Lung (tissue), 12 donors: ENCODE data around the gene NTN1. TPM values are rescaled to one million over a fixed set of nuclear protein-coding genes. Genes with fewer than 3 reads are reported as not detected.
"Not testable (repeated sequence)": the region's sequence is repeated elsewhere in the genome, so short reads cannot be mapped to it uniquely, and the experiment has no call there.

ENCODE experiments used
- ATAC-seq: fragments of 200-7000 bp; cut with Tn5 transposase; one replicate; pipeline ENCODE4 v1.9.1; 2020; ENCODE audit warnings: moderate number of reproducible peaks; ENCODE audit not compliant: insufficient read depth, low FRiP score
- DNase-seq, 3 donors: peaks; one replicate each; pipeline ENCODE4 v3.0.0-alpha.2; 2013 to 2017
- H3K27ac ChIP-seq, 2 donors: one replicate each; pipeline ENCODE4 v1.5.1; 2013; ENCODE audit warnings: mild to moderate bottlenecking in 2 of 2, moderate library complexity in 2 of 2, control low read depth in 1 of 2, inconsistent platforms in 1 of 2, low read depth in 1 of 2, low read length in 1 of 2
- H3K27me3 ChIP-seq, 3 donors: one replicate each; pipeline ENCODE4 v1.5.1; 2013; ENCODE audit warnings: low read length in 2 of 3; ENCODE audit not compliant: control insufficient read depth in 3 of 3, insufficient read depth in 3 of 3
- H3K36me3 ChIP-seq, 4 donors: one replicate each; pipeline ENCODE4 v1.5.1; 2013; ENCODE audit warnings: low read length in 4 of 4, mild to moderate bottlenecking in 1 of 4, moderate library complexity in 1 of 4; ENCODE audit not compliant: control insufficient read depth in 4 of 4, insufficient read depth in 4 of 4
- H3K4me1 ChIP-seq, 5 donors: one replicate each; pipeline ENCODE4 v1.5.1; 2013; ENCODE audit warnings: low read length in 5 of 5, mild to moderate bottlenecking in 2 of 5, moderate library complexity in 1 of 5; ENCODE audit not compliant: control insufficient read depth in 5 of 5, insufficient read depth in 5 of 5
- H3K4me3 ChIP-seq: one replicate; pipeline ENCODE4 v1.5.1; 2013; ENCODE audit warnings: mild to moderate bottlenecking, control low read depth, moderate library complexity
- H3K9ac ChIP-seq, 2 donors: one replicate each; pipeline ENCODE4 v1.5.1; 2013; ENCODE audit warnings: low read length in 2 of 2, control low read depth in 1 of 2; ENCODE audit not compliant: insufficient read depth in 1 of 2
- H3K9me3 ChIP-seq, 4 donors: one replicate each; pipeline ENCODE4 v1.5.1; 2013; ENCODE audit warnings: low read length in 3 of 4, mild to moderate bottlenecking in 1 of 4, moderate library complexity in 1 of 4; ENCODE audit not compliant: control insufficient read depth in 4 of 4, insufficient read depth in 3 of 4
- CTCF ChIP-seq: IDR thresholded peaks from 2 replicates; pipeline ENCODE4 v1.5.1; 2012; ENCODE audit warnings: mild to moderate bottlenecking; ENCODE audit errors: control extremely low read depth, extremely low read depth
- WGBS, 2 donors: extraction: QIAGEN DNeasy Blood & Tissue Kit; methylation state at CpG; one replicate each; pipeline ENCODE4 v1.1.7; 2013; 5-methylcytosine and 5-hydroxymethylcytosine counted together
- polyA plus RNA-seq, 2 donors: library from polyadenylated mRNA; stranded (reverse); fragments of 200-250 nt; gene quantifications; one replicate each; pipeline ENCODE4 v1.2.1, GENCODE V29; 2013
- total RNA-seq, 2 donors: library from RNA; depleted of rRNA in 1 of 2; stranded (reverse); fragments of >200 nt in 1 of 2; gene quantifications; one replicate each; pipeline ENCODE4 v1.2.1, GENCODE V29; 2014 to 2021
- donor health status: control.
- donor health status: control.
- donor health status: Bipolar disorder and iron deficiency.
- donor health status: healthy.
- donor health status: DM: yes; HTN: yes; CAD: no.

NTN1 gene
- total and polyA plus RNA-seq, 4 donors, result 3.6 to 17.1 (median 7.8) TPM

- H3K4me1 ChIP-seq, result no peaks in the 10 kb centered on the region
- ATAC-seq, result no peak
- H3K4me3 ChIP-seq, result no peak overlapping the region
- no peak overlapping the region for H3K9ac ChIP-seq
- no peak overlapping the region for H3K27ac ChIP-seq
- no peak for TF ChIP-seq CTCF
- no peaks in the 10 kb centered on the region for H3K36me3 ChIP-seq
- peaks cover 0 to 6% (median 2%) of the 10 kb centered on the region in 4 donors for H3K9me3 ChIP-seq
- WGBS, 2 donors, result 61 to 82% methylated on average over 2 of the region's 2 CpGs
- no peak for DNase-seq
- H3K27me3 ChIP-seq, result no peaks in the 10 kb centered on the region
These were observed 35.0 kb upstream of the NTN1 start for GRCh38 chr17:8986295-8986694.

GRCh38 chr17:8988263-8988935, 32.9 kb upstream of the NTN1 start:
- WGBS, 2 donors, result 94 to 99% methylated on average over 2 of the region's 2 CpGs
- H3K9ac ChIP-seq, result not testable (repeated sequence)

GRCh38 chr17:8991514-8992285, 29.6 kb upstream of the NTN1 start:
- 55% methylated on average over 10 of the region's 10 CpGs for WGBS, 2 donors
- Histone ChIP-seq H3K9me3 (peaks cover 0 to 2% (median 0%) of the 10 kb centered on the region in 4 donors), H3K9ac (no peak overlapping the region), H3K4me3 (no peak overlapping the region), H3K36me3 (no peaks in the 10 kb centered on the region), H3K27ac (no peak overlapping the region), H3K27me3 (peaks cover 0 to 2% (median 0%) of the 10 kb centered on the region in 3 donors), H3K4me1 (peaks cover 0 to 3% (median 0%) of the 10 kb centered on the region in 5 donors)
- peak; percentile 65 for TF ChIP-seq CTCF
- peak; percentile 68 to 77 (median 69) for DNase-seq
- ATAC-seq, result no peak

More at GRCh38 chr17:8988263-8988935, 32.9 kb upstream of the NTN1 start:
- not testable (repeated sequence) for H3K27me3 ChIP-seq, H3K27ac ChIP-seq, H3K9me3 ChIP-seq, H3K4me1 ChIP-seq, H3K4me3 ChIP-seq, DNase-seq, ATAC-seq, H3K36me3 ChIP-seq

- DNase-seq (peak; percentile 23 to 68 (median 38)), ATAC-seq (peak; percentile 53)
- H3K9me3 ChIP-seq, result peaks cover 0 to 2% (median 0%) of the 10 kb centered on the region in 4 donors
- WGBS, 2 donors, result 48 to 68% methylated on average over 7 of the region's 7 CpGs
- H3K4me3 ChIP-seq, result no peak overlapping the region
- H3K9ac ChIP-seq, result no peak overlapping the region
- peaks cover 0 to 3% (median 0%) of the 10 kb centered on the region in 5 donors for H3K4me1 ChIP-seq
- peak; percentile 31 for TF ChIP-seq CTCF
- H3K36me3 ChIP-seq, result no peaks in the 10 kb centered on the region
- H3K27me3 ChIP-seq, result peaks cover 0 to 3% (median 2%) of the 10 kb centered on the region in 3 donors
- H3K27ac ChIP-seq, result no peak overlapping the region
These were observed 27.0 kb upstream of the NTN1 start for GRCh38 chr17:8994319-8994718.
